Measurements from ENCODE around the gene CKAP5.

- TF ChIP-seq CTCF (IDR thresholded peaks at IDR 0.05 in 8 of 11, conservative IDR thresholded peaks at IDR 0.05 in 3 of 11) (no peak), POLR2A (IDR thresholded peaks at IDR 0.05) (no peak), POLR2AphosphoS5 (IDR thresholded peaks at IDR 0.05) (no peak)
Measured at GRCh38 chr11:46850829-46851380, 4.8 kb upstream of the CKAP5 start.
